ENCODE measurements around the gene PRKCH. TPM values are rescaled to one million over a fixed set of nuclear protein-coding genes. Genes with fewer than 3 reads are reported as not detected.

The PRKCH gene
- total RNA-seq, 1 donor from 2014 or later = 145 TPM

DNA sequence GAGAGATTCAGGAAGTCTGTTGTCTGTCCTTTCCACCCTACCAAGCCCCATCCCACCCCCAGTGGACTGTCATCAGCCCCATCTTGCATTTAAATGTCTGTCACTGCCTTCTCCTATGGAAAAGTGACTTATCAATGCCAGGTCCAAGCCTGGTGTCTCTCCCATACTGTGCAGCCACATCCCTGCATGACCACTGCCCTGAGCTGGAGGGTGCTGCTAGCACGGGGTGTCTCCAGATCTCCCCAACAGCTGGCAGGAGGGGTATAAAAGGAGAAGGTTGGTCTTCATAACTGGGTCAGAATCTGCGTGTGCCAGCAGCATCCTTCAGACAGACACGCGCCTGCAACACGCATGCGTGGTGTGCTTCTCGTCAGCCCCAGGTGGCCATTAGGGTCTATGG lies 219.6 kb downstream of the PRKCH start:
- intact Hi-C loops (cut with micrococcal nuclease) = no loop called here
- Mint-ChIP-seq H3K27me3 (ENCODE audit: insufficient read depth) (no peaks in the 10 kb centered on the region), H3K4me3 (no peak overlapping the region), H3K36me3 (ENCODE audit: low read depth) (peaks cover 55% of the 10 kb centered on the region), H3K9me3 (no peaks in the 10 kb centered on the region), H3K4me1 (ENCODE audit: low read depth) (peaks cover 64% of the 10 kb centered on the region), H3K27ac (no peak overlapping the region)
- DNase-seq (ENCODE audit: low spot score) = no peak

DNA sequence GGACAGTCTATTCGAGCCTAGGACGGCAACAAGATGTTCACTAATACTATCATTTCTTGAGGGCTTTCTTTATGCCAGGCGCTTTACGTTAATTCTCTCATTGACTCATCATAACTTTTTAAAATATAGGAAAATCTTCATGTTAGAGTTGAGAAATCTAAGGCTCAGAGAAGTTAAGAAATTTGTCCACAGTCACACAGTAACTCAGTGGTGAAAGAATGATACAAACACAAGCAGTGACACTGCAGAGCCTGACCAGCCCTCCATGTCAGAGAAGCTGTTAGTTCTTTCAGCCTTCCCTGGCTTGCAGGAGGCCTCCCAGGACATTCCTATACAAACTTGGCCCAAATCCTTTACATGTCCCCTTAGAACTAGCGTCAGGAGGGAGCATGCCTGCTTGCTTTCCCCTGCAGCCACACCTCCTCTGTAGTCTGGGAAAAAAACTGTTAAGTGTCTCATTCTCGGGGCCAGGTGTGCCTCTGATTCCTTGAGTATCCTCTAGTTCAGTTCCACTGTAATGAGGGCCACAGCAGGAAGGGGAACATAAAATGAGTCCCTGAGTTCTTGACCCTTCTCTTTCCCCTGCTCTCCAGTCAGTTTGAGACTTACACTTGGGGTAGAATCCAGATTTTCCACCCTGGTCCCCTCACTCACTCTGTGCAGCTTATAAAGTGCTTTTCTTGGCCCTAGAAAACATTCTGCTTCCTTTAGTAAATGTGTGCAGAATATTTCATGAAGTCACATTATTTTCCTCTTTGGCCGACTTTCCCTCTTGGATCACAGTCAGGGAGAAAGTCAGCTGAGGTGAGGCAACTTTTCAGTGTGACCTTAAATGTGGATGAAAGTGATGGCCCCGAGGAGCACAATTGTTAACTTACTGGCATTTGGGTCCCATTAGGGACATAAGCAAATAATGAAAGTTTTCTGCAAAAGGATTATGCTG lies 221.7 kb downstream of the PRKCH start:
- Mint-ChIP-seq H3K9me3 (no peaks in the 10 kb centered on the region), H3K36me3 (ENCODE audit: low read depth) (peaks cover 56% of the 10 kb centered on the region), H3K4me3 (no peak overlapping the region), H3K27me3 (ENCODE audit: insufficient read depth) (no peaks in the 10 kb centered on the region), H3K27ac (no peak overlapping the region), H3K4me1 (ENCODE audit: low read depth) (peaks cover 57% of the 10 kb centered on the region)
- intact Hi-C loops (cut with micrococcal nuclease) = no loop called here
- no peak for DNase-seq (ENCODE audit: low spot score)

DNA sequence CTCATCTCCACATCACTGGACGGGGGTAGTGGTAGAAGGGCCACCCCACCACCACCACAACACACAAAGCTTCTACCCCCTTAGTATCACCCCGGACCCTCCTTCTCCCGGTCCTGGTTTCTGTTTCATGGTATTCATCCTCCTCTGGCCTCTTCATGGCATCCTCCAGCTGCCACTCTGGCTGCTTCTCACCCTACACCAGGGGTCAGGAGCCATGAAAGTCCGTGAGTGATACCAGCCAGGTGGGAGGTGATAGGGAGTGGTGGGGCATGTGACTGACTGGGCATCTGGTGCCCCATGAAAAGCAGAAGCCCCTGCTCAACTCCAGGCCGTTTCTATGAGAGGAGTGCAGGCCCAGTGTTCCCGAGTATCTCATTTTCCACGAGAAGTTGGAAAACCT lies 222.6 kb downstream of the PRKCH start:
- no peaks in the 10 kb centered on the region for H3K9me3 Mint-ChIP-seq
- H3K4me3 Mint-ChIP-seq = no peak overlapping the region
- intact Hi-C loops (cut with micrococcal nuclease) = no loop called here
- no peak for DNase-seq (ENCODE audit: low spot score)
- H3K27ac Mint-ChIP-seq = peak overlapping the region; percentile 42
- peaks cover 53% of the 10 kb centered on the region for H3K36me3 Mint-ChIP-seq (ENCODE audit: low read depth)
- peaks cover 49% of the 10 kb centered on the region for H3K4me1 Mint-ChIP-seq (ENCODE audit: low read depth)
- no peaks in the 10 kb centered on the region for H3K27me3 Mint-ChIP-seq (ENCODE audit: insufficient read depth)

DNA sequence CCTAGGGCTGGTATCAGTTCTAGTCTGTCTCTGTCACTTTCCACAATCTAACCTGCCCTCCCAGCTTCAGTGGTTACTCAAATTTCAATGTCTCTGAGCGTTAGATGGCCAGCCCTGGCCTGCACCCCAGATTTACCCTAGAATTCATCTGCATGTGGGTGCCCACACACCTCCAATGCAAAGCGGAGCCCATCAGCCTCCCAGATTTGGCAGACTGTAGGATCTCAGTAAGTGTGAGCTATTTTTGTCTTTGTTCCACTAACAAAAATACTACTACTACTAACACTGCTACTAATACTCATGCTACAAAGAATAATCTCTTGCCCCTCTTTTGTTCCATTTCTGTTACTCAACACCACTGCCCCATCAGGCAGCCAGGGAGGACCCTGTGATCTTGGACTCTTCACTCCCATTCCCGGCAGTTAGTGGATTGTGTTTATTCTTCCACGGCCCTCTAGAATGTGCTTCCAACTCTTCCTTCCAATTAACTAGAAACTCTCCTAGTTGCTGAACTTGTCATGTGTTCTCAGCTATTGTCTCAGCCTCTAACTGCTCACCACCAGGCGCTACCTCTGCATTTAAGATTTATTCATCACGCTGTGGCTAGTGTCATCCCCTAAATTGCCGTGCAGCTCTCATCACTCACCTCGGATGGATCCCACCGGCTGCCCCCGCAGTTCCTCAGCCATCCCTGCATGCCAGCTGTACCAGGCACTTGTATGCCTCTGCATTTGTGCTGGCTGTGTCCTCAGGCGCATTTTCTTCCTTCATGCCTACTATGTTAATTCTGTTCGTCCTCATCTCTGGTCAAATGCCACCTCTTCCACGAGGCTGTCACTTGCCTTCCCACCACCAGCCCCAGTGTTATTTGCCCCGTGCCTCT lies 223.3 kb downstream of the PRKCH start:
- Mint-ChIP-seq H3K27ac (peak overlapping the region; percentile 67), H3K27me3 (ENCODE audit: insufficient read depth) (no peaks in the 10 kb centered on the region), H3K4me1 (ENCODE audit: low read depth) (peaks cover 47% of the 10 kb centered on the region), H3K4me3 (no peak overlapping the region), H3K36me3 (ENCODE audit: low read depth) (peaks cover 57% of the 10 kb centered on the region), H3K9me3 (no peaks in the 10 kb centered on the region)
- DNase-seq (ENCODE audit: low spot score) = no peak
- intact Hi-C loops (cut with micrococcal nuclease) = no loop called here

DNA sequence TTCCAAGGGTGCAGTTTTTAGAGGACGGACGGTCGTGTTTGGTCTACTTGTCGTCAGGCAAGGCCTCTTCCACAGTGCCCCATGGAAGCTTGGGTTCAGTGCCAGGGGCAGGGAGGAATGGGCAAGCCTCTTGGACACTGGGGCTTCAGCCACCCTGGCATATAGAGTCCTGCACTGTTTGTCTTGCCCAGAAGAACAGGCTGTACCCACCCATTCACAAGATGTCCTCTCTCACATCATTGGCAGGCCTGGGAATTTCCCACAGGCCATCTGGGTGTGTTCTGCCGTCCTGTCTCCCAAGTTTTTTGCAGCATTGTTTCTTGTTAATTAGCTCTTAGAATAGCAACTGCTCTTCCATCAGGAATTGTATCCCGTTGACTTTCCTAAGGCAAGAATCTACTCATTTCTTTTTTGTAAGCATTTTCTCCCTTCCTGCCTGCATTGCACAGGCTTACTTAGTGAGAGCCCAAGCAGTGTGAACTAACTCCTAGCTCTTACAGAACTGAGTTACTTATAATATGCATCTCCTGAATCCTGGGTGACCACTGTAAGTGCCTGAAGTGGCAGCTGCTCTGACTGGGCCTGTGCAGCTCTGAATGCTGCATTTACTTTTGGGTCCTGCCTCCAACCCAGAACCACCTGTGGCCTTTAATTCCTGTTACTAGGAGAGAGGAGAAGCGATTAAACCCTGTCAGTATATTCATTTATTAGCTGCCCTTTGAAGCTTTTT lies 224.5 kb downstream of the PRKCH start:
- no peaks in the 10 kb centered on the region for H3K27me3 Mint-ChIP-seq (ENCODE audit: insufficient read depth)
- H3K4me3 Mint-ChIP-seq = no peak overlapping the region
- no peaks in the 10 kb centered on the region for H3K9me3 Mint-ChIP-seq
- H3K36me3 Mint-ChIP-seq (ENCODE audit: low read depth) = peaks cover 58% of the 10 kb centered on the region
- intact Hi-C loops (cut with micrococcal nuclease) = no loop called here
- H3K4me1 Mint-ChIP-seq (ENCODE audit: low read depth) = peaks cover 47% of the 10 kb centered on the region
- no peak for DNase-seq (ENCODE audit: low spot score)
- peak overlapping the region; percentile 40 for H3K27ac Mint-ChIP-seq

DNA sequence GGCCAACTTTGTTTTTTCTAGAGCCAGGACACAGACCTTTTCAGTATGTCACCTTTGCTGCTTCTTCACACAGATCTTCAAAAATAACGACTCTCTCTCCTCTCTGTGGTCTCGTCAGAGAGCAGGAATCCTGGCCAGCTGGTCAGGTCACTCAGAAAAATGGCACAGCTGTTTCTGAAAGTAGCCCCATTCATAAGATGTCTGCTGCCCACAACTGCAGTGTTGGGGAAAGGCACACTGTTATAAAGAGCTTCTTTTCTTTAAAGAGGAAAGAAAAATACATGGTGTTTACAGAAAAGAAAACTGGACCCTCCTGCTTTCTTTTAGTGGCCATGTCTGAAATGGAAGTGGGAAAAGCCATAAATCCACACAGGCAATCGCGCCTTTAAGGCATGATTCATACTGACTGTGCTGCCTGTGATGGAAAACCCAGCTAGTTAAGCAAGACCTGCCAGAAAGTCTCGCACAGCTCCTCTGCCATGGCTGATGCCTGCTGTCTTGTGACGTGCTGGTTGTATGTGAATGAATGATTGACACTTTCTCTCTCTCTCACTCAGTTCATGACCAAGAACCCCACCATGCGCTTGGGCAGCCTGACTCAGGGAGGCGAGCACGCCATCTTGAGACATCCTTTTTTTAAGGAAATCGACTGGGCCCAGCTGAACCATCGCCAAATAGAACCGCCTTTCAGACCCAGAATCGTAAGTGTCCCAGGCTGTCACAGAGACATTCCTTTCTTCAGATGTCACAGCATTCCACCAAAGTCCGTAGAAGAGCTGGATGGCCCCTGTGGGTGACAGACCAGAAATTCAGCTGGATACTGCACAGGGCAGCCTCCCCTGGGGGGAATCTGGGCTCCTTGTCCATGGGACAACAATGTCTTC lies 226.0 kb downstream of the PRKCH start:
- H3K36me3 Mint-ChIP-seq (ENCODE audit: low read depth) = peaks cover 62% of the 10 kb centered on the region
- H3K4me1 Mint-ChIP-seq (ENCODE audit: low read depth) = peaks cover 54% of the 10 kb centered on the region
- H3K9me3 Mint-ChIP-seq = no peaks in the 10 kb centered on the region
- DNase-seq (ENCODE audit: low spot score) = no peak
- no peak overlapping the region for H3K4me3 Mint-ChIP-seq
- no peak overlapping the region for H3K27ac Mint-ChIP-seq
- intact Hi-C loops (cut with micrococcal nuclease) = no loop called here
- no peaks in the 10 kb centered on the region for H3K27me3 Mint-ChIP-seq (ENCODE audit: insufficient read depth)

DNA sequence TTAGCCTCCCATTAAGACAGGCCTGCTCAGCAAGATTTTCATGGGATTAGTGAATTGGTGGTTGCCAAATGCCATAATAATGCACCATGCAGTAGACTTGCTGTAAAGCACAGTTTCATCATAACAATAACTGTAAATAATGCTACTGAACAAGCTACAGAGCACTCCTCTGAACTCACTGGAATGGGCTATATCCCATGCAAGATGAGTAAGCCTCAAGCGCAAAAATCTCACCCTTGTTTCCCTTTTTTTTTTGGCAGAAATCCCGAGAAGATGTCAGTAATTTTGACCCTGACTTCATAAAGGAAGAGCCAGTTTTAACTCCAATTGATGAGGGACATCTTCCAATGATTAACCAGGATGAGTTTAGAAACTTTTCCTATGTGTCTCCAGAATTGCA lies 228.0 kb downstream of the PRKCH start:
- intact Hi-C loops (cut with micrococcal nuclease) = no loop called here
- Mint-ChIP-seq H3K36me3 (ENCODE audit: low read depth) (peaks cover 74% of the 10 kb centered on the region), H3K27ac (peak overlapping the region; percentile 6), H3K4me1 (ENCODE audit: low read depth) (peaks cover 72% of the 10 kb centered on the region), H3K27me3 (ENCODE audit: insufficient read depth) (no peaks in the 10 kb centered on the region), H3K4me3 (no peak overlapping the region), H3K9me3 (no peaks in the 10 kb centered on the region)
- DNase-seq (ENCODE audit: low spot score) = no peak

DNA sequence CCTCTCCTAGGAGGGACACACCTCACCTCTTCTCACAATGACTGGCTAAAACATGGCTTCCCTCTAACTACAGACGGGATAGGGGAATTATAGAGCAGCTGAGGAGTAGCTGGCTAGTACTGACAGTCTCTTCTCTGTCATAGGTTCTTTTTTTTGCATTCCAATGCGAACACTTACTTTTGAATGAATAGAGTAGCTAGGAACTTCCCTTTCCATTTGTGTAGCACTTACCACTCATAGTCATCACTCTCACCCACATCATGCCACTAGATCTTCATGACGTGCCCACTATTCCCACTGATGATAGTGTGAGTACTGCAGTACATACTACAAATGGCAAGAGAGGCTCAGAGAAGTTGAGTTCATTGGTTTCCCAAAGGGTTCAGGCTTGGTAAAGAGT lies 230.0 kb downstream of the PRKCH start:
- Mint-ChIP-seq H3K9me3 (no peaks in the 10 kb centered on the region), H3K4me1 (ENCODE audit: low read depth) (peaks cover 73% of the 10 kb centered on the region), H3K27ac (peak overlapping the region; percentile 93), H3K27me3 (ENCODE audit: insufficient read depth) (no peaks in the 10 kb centered on the region), H3K4me3 (no peak overlapping the region), H3K36me3 (ENCODE audit: low read depth) (peaks cover 67% of the 10 kb centered on the region)
- intact Hi-C loops (cut with micrococcal nuclease) = loop anchor here (1.0 to 2.0 kb wide), 2 partner anchors 25 to 48 kb away; no protein-coding TSS in a partner anchor
- no peak for DNase-seq (ENCODE audit: low spot score)

DNA sequence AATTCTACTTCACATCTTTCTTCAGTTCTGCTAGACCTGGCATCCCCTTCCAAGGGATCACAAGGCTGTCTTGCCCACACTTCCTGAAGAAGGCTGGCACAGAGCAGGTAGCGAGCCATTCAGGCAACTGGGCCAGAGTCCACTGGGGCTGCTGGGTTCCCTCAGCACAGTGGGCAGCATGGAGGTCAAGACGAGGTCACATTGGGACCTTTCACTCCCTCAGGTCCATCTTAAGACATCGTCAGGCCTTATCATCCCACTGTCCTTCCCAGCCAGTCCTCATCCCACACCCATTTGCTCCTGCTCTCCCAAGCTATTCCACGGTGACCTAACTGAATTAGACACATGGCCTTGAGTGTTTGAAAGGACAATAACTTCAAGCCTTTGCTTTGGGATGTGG lies 230.9 kb downstream of the PRKCH start:
- no peaks in the 10 kb centered on the region for H3K9me3 Mint-ChIP-seq
- peak overlapping the region; percentile 93 for H3K27ac Mint-ChIP-seq
- H3K36me3 Mint-ChIP-seq (ENCODE audit: low read depth) = peaks cover 60% of the 10 kb centered on the region
- intact Hi-C loops (cut with micrococcal nuclease) = no loop called here
- no peak overlapping the region for H3K4me3 Mint-ChIP-seq
- no peaks in the 10 kb centered on the region for H3K27me3 Mint-ChIP-seq (ENCODE audit: insufficient read depth)
- H3K4me1 Mint-ChIP-seq (ENCODE audit: low read depth) = peaks cover 75% of the 10 kb centered on the region
- DNase-seq (ENCODE audit: low spot score) = no peak

DNA sequence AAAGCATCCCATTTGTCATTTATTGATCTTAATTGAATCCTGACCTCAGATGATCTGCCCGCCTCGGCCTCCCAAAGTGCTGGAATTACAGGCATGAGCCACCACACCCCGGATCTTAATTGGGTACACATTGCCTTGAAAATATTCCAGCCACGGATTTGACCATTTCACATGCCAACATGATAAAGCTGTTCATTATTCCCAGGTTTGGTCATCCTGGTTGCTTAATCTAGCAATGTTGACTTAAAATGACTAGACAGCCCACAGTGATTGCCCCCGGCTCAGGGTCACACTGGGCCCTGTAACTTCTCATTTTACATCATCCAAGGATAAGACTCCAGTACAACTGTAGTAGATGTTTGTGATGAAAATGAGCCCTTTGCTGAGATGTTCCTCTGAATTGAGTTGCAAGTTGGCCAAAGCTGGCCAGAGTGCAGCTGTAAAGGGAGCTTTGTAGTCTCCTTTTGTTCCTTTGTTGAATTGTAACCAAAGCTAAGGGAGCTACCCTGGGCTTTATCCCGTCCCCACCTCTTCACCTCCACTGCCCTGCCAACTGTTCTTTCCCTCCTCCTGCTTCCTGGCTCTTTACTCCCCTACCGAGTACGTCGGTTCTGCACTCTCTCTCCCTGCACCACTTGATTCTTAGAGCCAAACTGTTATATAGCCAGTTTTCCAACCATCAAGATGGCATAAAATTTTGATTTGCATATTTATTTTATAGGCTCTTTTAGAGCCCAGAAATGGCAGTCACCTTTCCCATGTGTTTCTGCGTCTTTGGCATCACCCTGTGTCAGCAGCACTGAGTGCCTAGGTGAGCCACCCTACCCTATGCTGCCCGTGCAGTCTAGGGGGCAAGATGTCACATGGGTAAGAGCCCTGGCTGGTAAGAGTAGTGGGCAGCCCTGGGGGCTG lies 232.6 kb downstream of the PRKCH start:
- Mint-ChIP-seq H3K36me3 (ENCODE audit: low read depth) (peaks cover 50% of the 10 kb centered on the region), H3K27ac (peak overlapping the region; percentile 84), H3K4me3 (peak overlapping the region; percentile 19), H3K9me3 (no peaks in the 10 kb centered on the region), H3K4me1 (ENCODE audit: low read depth) (peaks cover 77% of the 10 kb centered on the region), H3K27me3 (ENCODE audit: insufficient read depth) (no peaks in the 10 kb centered on the region)
- no peak for DNase-seq (ENCODE audit: low spot score)
- intact Hi-C loops (cut with micrococcal nuclease) = loop anchor here (1.0 kb wide), 1 partner anchor 9 kb away; no protein-coding TSS in a partner anchor
